ENCODE results near the gene CCDC74A.

CCDC74A gene

DNA sequence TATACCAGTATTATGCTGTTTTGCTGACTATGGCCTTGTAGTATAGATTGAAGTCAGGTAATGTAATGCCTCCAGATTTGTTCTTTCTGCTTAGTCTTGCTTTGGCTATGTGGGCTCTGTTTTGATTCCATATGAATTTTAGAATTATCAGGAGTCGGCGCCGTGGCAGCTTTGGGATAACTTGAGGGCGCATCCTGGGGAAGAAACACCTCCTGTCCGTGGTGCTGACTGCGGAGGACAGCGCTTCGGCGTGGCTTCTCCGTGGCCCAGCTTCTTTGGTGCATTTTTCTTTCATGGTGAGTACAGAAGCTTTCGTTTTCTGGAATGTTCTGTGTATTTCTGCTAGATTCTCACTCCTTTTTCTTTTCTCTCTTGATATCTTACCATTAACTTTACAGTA lies 25.2 kb downstream of the CCDC74A start:
- Histone ChIP-seq H3K4me1 (ENCODE audit: insufficient read depth, low read length) (no peaks in the 10 kb centered on the region), H3K27me3 (ENCODE audit: insufficient read depth, low read length, poor library complexity) (no peaks in the 10 kb centered on the region), H3K27ac (ENCODE audit: low read length) (no peak overlapping the region), H3K36me3 (ENCODE audit: insufficient read depth, low read length) (no peaks in the 10 kb centered on the region), H3K4me3 (ENCODE audit: low read depth in 1 of 2, low read length in 2 of 2) (no peak overlapping the region), H3K9me3 (ENCODE audit: insufficient read depth, low read length, severe bottlenecking) (no peaks in the 10 kb centered on the region), H4K20me1 (ENCODE audit: insufficient read depth, low read length) (no peaks in the 10 kb centered on the region), H3K4me2 (ENCODE audit: insufficient read depth, low read length) (no peak overlapping the region), H3K9ac (ENCODE audit: low read depth, low read length) (no peak overlapping the region), H2AFZ (ENCODE audit: low read depth, low read length) (no peak overlapping the region), H3K79me2 (ENCODE audit: insufficient read depth, low read length) (no peaks in the 10 kb centered on the region)
- TF ChIP-seq EZH2 (IDR thresholded peaks at IDR 0.05; ENCODE audit: borderline replicate concordance, low read depth, low read length, severe bottlenecking): no peak
- TF ChIP-seq CTCF (IDR thresholded peaks at IDR 0.05; ENCODE audit: borderline replicate concordance, extremely low read depth, low read length, poor library complexity, severe bottlenecking): no peak
- ATAC-seq (ENCODE audit: insufficient read depth, low read depth) (no peak), DNase-seq (no peak)

DNA sequence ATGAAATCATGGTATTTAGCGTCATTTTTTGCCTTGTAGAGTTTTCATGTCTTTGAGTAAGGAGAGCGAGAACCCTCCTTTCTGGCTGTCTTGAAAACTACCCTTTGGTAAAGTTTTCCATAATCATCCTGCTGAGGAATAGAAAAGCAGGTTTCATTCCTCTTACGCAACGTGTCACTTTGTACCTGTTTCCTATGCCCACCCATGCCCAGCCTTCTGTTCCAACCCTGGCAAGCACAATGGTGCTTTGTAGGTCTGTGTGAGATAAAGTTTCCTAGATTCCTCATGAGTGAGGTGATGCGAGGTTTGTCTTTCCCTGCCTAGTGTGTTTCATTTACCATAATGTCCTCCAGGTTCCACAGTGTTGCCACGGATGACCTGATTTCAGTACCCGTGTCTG lies 29.3 kb downstream of the CCDC74A start:
- Histone ChIP-seq H3K9ac (ENCODE audit: low read depth, low read length) (no peak overlapping the region), H3K27me3 (ENCODE audit: insufficient read depth, low read length, poor library complexity) (peaks cover 8% of the 10 kb centered on the region), H3K79me2 (ENCODE audit: insufficient read depth, low read length) (no peaks in the 10 kb centered on the region), H3K27ac (ENCODE audit: low read length) (no peak overlapping the region), H3K4me2 (ENCODE audit: insufficient read depth, low read length) (no peak overlapping the region), H3K4me3 (ENCODE audit: low read depth in 1 of 2, low read length in 2 of 2) (no peak overlapping the region), H3K4me1 (ENCODE audit: insufficient read depth, low read length) (no peaks in the 10 kb centered on the region), H3K36me3 (ENCODE audit: insufficient read depth, low read length) (no peaks in the 10 kb centered on the region), H3K9me3 (ENCODE audit: insufficient read depth, low read length, severe bottlenecking) (no peaks in the 10 kb centered on the region), H2AFZ (ENCODE audit: low read depth, low read length) (no peak overlapping the region), H4K20me1 (ENCODE audit: insufficient read depth, low read length) (no peaks in the 10 kb centered on the region)
- TF ChIP-seq EZH2 (IDR thresholded peaks at IDR 0.05; ENCODE audit: borderline replicate concordance, low read depth, low read length, severe bottlenecking) (no peak), CTCF (IDR thresholded peaks at IDR 0.05; ENCODE audit: borderline replicate concordance, extremely low read depth, low read length, poor library complexity, severe bottlenecking) (no peak)
- ATAC-seq (ENCODE audit: insufficient read depth, low read depth) (no peak), DNase-seq (no peak)

- Histone ChIP-seq H3K27ac (ENCODE audit: low read length) (no peak overlapping the region), H3K4me1 (ENCODE audit: insufficient read depth, low read length) (no peaks in the 10 kb centered on the region), H2AFZ (ENCODE audit: low read depth, low read length) (no peak overlapping the region), H3K4me2 (ENCODE audit: insufficient read depth, low read length) (no peak overlapping the region), H3K4me3 (ENCODE audit: low read depth in 1 of 2, low read length in 2 of 2) (no peak overlapping the region), H3K27me3 (ENCODE audit: insufficient read depth, low read length, poor library complexity) (peaks cover 8% of the 10 kb centered on the region), H3K9ac (ENCODE audit: low read depth, low read length) (no peak overlapping the region), H4K20me1 (ENCODE audit: insufficient read depth, low read length) (no peaks in the 10 kb centered on the region), H3K9me3 (ENCODE audit: insufficient read depth, low read length, severe bottlenecking) (no peaks in the 10 kb centered on the region), H3K79me2 (ENCODE audit: insufficient read depth, low read length) (no peaks in the 10 kb centered on the region), H3K36me3 (ENCODE audit: insufficient read depth, low read length) (no peaks in the 10 kb centered on the region)
- no peak for TF ChIP-seq CTCF (IDR thresholded peaks at IDR 0.05; ENCODE audit: borderline replicate concordance, extremely low read depth, low read length, poor library complexity, severe bottlenecking)
- TF ChIP-seq EZH2 (IDR thresholded peaks at IDR 0.05; ENCODE audit: borderline replicate concordance, low read depth, low read length, severe bottlenecking): no peak
- DNase-seq (no peak), ATAC-seq (ENCODE audit: insufficient read depth, low read depth) (no peak)
Observed at GRCh38 chr2:131557558-131558321, 30.1 kb downstream of the CCDC74A start.
